ENCODE data around the gene HDHD2. TPM values are rescaled to one million over a fixed set of nuclear protein-coding genes. Genes with fewer than 3 reads are reported as not detected.

The HDHD2 gene
- total and polyA plus RNA-seq, 4 donors = 16.7 to 38.2 (median 30.1) TPM

DNA sequence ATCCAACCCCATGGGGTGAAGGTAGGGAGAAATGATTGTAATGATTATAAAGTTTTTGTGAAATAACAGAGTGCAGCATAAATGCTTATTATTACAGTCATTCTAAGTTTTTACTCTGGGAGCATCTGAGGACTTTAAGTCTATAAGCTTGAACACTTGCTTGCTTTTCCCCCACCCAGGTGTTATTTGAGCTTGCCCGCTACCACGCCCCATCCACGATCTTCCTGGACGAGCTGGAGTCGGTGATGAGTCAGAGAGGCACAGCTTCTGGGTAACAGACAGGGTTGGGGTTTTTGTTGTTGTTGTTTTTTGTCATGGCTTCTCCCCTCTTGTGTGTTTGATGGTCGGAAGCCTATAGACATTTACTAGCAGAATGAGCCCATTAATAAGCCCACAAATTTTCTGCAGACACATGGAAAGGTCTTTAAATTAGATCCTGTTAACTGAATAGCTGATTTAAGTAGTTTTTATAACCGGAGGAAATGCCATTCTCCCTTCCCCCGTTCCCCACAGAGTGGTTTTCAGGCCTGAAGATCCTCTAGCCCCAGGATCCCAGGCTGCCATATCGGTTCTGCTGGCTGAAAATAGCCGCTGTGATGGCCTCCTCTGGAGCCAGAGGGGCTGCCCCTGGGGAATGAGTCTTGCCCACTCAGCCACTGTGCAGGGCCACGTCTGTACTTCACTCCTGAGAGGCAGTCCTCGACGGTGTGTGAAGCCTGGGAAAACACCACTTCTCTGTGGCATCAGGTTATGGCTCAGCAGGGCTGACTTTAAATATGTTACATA is 75.0 kb downstream of the HDHD2 start:
- Histone ChIP-seq H3K4me3 (no peak overlapping the region), H3K36me3 (ENCODE audit: control insufficient read depth in 4 of 4, insufficient read depth in 4 of 4, low read length in 4 of 4) (no peaks in the 10 kb centered on the region), H3K9ac (ENCODE audit: insufficient read depth in 1 of 2, low read length in 2 of 2) (no peak overlapping the region), H3K4me1 (ENCODE audit: control insufficient read depth in 5 of 5, insufficient read depth in 5 of 5, low read length in 5 of 5) (peaks cover 0 to 2% (median 0%) of the 10 kb centered on the region in 5 donors), H3K27me3 (ENCODE audit: control insufficient read depth in 3 of 3, insufficient read depth in 3 of 3, low read length in 2 of 3) (no peaks in the 10 kb centered on the region), H3K27ac (ENCODE audit: low read depth in 1 of 2, low read length in 1 of 2) (no peak overlapping the region), H3K9me3 (ENCODE audit: control insufficient read depth in 4 of 4, insufficient read depth in 3 of 4, low read length in 3 of 4) (no peaks in the 10 kb centered on the region)
- TF ChIP-seq CTCF (IDR thresholded peaks at IDR 0.05; ENCODE audit: control extremely low read depth, extremely low read depth) = no peak
- ATAC-seq (ENCODE audit: insufficient read depth, low FRiP score) (no peak), DNase-seq (no peak)
- WGBS, 2 donors = 71 to 80% methylated on average over 13 of the region's 13 CpGs

- Histone ChIP-seq H3K27ac (ENCODE audit: low read depth in 1 of 2, low read length in 1 of 2) (no peak overlapping the region), H3K27me3 (ENCODE audit: control insufficient read depth in 3 of 3, insufficient read depth in 3 of 3, low read length in 2 of 3) (no peaks in the 10 kb centered on the region), H3K9me3 (ENCODE audit: control insufficient read depth in 4 of 4, insufficient read depth in 3 of 4, low read length in 3 of 4) (peaks cover 0 to 3% (median 0%) of the 10 kb centered on the region in 4 donors), H3K4me1 (ENCODE audit: control insufficient read depth in 5 of 5, insufficient read depth in 5 of 5, low read length in 5 of 5) (no peaks in the 10 kb centered on the region), H3K4me3 (no peak overlapping the region), H3K36me3 (ENCODE audit: control insufficient read depth in 4 of 4, insufficient read depth in 4 of 4, low read length in 4 of 4) (no peaks in the 10 kb centered on the region), H3K9ac (ENCODE audit: insufficient read depth in 1 of 2, low read length in 2 of 2) (no peak overlapping the region)
- WGBS, 2 donors = 74 to 80% methylated on average over 3 of the region's 3 CpGs
- DNase-seq (no peak), ATAC-seq (ENCODE audit: insufficient read depth, low FRiP score) (no peak)
- no peak for TF ChIP-seq CTCF (IDR thresholded peaks at IDR 0.05; ENCODE audit: control extremely low read depth, extremely low read depth)
Measured at GRCh38 chr18:47067648-47068047, 82.7 kb downstream of the HDHD2 start.

DNA sequence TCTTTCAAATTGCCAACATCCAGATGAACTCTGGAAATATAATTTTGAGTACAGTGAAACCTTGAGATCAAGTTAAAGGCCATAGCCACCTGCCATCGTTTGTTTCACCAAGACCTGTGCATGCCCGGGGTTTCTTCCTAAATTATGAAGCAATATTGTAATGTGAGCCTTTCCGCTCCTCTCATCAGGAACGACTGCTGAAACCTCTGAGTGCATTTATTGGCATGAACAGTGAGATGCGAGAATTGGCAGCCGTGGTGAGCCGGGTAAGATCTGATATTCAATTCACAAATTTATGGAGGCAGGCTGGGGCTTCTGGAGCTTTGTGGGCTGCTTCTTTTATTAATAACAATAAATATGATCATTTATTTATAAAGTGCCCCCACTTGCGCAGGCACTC is 87.2 kb downstream of the HDHD2 start:
- Histone ChIP-seq H3K27me3 (ENCODE audit: control insufficient read depth in 3 of 3, insufficient read depth in 3 of 3, low read length in 2 of 3) (no peaks in the 10 kb centered on the region), H3K27ac (ENCODE audit: low read depth in 1 of 2, low read length in 1 of 2) (no peak overlapping the region), H3K4me1 (ENCODE audit: control insufficient read depth in 5 of 5, insufficient read depth in 5 of 5, low read length in 5 of 5) (no peaks in the 10 kb centered on the region), H3K9me3 (ENCODE audit: control insufficient read depth in 4 of 4, insufficient read depth in 3 of 4, low read length in 3 of 4) (peaks cover 0 to 3% (median 0%) of the 10 kb centered on the region in 4 donors), H3K4me3 (no peak overlapping the region), H3K9ac (ENCODE audit: insufficient read depth in 1 of 2, low read length in 2 of 2) (no peak overlapping the region), H3K36me3 (ENCODE audit: control insufficient read depth in 4 of 4, insufficient read depth in 4 of 4, low read length in 4 of 4) (no peaks in the 10 kb centered on the region)
- DNase-seq = no peak
- WGBS, 2 donors = 91 to 93% methylated on average over 8 of the region's 8 CpGs
- ATAC-seq (ENCODE audit: insufficient read depth, low FRiP score) = no peak
- TF ChIP-seq CTCF (IDR thresholded peaks at IDR 0.05; ENCODE audit: control extremely low read depth, extremely low read depth) = no peak
